Measurements from ENCODE around the gene LKAAEAR1.

The LKAAEAR1 gene

DNA sequence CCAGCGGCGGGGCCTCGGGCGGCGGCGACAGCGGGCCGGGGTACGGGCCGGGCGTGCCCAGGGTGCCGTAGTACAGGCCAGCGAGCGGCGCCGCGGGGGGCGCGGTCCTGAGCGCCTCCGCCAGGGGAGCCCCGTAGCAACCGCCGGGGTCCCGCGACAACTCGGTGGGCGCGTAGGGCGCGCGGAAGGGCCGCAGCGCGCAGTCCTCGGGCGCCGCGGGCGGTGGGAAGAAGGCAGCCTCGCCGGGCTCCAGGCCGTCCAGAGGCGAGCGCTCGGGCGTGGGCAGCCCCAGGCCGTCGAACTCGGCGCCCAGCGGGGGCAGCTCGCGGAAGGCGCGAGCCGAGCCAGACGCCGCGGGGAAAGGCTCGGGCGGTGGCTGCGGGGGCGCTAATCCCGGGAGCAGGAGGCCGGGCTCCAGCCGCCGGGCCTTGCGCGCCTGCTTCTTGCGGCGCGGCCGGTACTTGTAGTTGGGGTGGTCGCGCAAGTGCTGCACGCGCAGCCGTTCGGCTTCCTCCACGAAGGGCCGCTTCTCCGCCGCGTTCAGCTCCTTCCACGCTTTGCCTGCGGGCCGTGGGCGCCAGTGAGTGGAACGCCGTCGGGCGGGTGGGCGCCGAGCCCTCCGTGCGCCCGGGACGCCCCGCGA, 35.7 kb downstream of the LKAAEAR1 start:
- DNase-seq = no peak

DNA sequence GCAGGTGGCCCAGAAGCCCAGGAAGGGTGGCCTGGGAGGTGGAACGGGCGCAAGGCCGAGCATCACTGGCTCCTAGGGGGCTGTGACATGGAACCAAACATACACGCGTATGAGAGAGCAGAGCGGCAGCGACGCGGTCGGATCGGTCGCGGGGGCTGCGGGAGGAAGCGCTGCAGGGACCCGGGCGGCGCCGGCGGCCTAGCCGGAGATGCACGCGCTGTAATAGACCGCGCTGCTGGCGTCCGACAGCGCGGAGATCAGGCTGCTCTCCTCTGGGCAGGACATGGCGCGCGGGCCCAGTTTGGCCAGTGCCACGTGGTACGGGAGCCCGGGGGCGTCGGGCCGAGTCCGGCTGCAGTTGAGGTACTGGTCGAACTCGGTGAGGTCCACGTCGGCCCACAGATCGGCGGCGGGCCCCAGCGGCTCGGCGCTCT, 36.2 kb downstream of the LKAAEAR1 start:
- no peak for DNase-seq

DNA sequence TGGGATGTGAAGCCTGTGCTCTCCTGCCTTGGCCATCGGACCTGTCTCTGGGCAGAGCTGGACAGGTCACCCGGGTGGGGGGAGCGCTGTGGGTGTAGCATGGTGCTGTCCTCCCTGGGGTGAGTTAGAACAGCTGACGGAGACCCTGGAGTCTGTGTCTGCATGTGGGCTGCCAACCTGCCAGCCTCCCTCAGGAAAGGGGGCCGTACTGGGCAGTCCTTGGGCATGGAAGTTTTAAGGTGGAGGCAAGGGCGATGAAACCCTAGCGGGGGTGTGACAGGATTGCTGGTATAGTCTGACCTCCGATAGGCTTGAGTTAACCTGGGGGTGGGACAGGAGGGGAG, 37.2 kb downstream of the LKAAEAR1 start:
- no peak for DNase-seq

DNA sequence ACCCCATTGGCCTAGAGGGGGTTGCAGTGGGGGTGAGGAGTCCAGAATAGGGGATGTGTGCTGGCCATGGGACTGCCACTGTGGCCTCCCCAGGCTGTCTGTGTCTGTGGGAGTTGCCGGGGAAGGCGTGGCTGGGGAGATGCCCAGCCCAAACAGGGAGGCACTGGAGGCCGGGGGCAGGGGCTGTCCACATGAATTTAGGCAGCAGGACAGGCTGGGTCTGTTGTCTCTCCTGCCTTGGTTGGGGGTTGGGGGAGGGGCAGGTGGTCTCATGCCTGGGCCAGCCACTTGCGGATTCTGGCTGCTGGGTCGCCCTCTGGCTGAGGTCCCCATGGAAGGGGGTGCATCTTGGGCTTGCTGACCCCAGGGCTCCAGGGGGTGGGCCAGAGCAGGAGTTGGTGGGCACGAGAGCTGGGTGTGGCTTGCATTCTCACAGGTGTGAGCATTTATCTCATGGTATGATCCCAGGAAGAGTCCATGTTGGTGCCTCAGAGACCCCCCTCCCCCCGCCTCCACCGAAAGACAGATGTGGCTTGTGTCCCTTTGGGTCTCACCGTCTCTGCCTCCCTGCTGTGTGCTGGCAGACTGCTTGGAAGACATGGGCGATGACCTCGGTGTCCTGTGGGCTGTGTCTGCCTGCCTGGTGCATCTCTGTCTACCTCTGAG, 38.7 kb downstream of the LKAAEAR1 start:
- no peak for DNase-seq

DNA sequence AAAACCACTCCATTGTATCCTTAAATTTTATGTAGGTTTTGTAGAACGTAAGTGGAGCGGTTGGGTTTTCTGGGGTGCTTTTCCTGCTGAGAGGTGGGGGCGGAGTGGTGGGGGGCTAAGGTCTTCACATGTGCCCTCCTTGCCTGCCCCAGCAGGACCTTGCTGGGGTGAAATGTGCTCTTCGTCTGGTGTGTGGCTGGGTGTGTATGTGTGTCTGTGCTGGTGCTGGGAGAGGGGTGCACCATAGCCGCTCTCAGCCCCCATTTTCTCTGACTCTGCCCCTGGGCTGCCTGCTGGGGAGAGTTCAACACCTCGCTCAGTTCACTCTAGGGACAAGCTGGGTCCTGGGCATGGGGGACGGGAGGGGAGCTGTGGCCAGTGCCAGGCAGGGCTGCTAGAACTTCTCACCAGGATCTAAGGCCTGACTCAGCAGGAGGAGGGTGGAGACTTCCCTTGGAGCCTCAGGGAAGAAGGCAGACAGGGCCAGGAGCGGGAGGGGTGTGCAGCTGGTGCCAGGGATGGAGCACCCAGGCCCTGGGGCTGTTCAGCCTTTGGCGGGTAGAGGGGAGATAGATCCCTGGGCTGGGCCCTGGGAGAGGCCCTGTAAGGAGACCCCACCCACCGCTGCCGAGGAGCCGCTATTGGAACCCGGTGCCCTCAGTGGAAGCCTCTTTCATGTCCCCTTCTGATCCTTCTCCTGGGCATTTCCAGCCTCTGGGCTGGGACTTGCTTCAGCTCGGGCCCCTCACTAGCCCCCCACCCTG, 39.5 kb downstream of the LKAAEAR1 start:
- DNase-seq = no peak

DNA sequence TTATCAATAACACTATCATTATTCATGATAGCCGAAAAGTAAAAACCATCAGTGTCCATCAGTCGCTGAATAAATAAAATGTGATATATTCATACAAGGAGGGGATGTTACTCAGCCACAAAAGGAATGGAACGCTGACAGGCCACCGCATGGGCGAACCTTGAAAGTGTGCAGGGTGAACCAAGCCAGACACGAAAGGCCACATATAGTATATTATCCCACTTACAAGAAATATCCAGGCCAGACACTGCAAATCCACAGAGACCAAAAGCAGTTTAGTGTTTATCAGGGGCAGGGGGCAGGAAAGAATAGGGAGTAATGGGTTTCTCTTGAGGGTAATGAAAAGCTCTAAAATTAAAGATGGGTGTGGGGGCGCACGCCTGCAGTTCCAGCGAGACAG, 40.4 kb downstream of the LKAAEAR1 start:
- no peak for DNase-seq

DNA sequence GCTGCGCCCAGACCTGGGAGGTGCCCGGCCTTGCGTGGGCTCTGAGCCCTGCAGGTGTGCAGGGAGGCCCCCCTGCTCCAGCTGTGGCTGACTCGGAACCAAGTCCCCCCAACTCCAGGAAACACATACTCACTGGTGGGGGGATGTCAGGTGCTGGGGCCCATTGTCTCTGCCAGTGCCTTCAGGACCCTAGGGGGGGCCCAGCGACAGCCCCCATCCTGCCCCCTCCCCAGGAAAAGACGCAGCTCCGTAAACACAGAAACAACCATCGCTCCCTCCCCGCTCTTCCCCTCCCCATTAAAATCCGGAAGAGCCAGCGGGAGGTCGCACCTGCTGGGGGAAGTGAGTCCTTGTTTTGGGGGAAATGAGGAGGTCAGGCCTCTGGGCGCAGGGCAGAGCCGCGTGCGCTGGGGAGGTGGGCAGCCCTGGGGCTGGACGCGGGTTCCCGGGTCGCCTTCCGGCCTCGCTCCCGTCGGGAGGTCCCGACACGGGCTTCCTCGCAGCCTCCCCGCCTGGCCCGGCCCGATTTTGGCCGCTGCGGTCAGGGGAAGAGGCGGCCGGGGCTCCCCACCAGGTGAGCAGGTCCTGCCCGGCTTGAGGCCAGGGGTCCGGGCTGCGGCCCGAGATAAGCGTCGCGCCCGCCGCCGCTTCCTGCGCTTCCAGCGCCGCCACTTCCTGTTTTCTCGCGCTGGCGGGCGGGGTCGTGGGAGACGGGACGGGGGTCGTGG, 42.0 kb downstream of the LKAAEAR1 start:
- peak; percentile 17 for DNase-seq

DNA sequence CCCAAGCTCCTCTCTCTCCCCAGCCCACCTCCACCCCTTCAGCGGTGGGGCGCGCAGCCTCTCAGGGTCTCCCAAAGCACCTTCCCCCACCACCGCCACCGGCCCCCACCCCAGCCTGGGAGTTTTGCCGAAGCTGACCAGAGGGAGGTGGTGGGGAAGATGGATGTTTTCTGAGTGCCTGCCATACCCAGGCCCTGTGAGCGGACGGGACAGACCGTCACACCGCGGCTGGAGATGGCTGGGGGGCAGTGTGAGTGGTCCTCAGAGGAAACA, 42.5 kb downstream of the LKAAEAR1 start:
- DNase-seq = no peak

DNA sequence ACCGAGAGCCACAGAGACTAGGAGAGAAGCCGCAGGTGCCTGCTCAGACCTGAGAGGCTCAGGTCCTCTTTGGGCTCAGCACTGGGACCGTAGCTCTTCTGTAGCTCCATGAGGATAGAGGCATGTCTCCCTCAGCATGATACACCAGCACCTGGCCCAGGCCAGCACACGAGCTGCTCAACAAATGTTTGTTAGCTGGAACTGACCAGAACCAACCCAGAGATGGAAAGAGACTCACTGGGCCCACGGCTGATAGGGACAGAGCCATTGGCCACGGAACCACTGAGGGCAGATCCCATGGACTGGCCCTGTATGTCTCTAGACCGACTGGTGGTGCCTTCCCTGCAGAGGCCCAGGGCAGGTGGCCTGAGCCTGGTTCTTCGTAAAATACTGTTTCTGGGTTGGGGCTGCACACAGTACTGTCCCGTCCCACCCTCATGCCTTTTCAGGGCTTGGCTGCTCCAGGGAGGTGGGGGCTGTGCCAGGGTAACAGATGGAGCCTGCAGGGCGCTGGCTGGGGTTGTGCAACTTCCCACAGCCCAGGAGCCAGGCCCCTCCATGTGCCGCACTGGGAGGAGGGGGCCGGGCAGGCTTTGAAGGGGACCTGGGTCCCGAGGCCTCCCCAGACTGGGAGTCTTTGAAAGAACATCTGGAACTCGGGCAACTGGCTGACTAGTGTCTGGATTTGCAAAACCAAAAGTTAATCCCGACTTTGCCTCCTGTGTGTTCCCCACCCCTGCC, 43.0 kb downstream of the LKAAEAR1 start:
- DNase-seq = peak; percentile 63

DNA sequence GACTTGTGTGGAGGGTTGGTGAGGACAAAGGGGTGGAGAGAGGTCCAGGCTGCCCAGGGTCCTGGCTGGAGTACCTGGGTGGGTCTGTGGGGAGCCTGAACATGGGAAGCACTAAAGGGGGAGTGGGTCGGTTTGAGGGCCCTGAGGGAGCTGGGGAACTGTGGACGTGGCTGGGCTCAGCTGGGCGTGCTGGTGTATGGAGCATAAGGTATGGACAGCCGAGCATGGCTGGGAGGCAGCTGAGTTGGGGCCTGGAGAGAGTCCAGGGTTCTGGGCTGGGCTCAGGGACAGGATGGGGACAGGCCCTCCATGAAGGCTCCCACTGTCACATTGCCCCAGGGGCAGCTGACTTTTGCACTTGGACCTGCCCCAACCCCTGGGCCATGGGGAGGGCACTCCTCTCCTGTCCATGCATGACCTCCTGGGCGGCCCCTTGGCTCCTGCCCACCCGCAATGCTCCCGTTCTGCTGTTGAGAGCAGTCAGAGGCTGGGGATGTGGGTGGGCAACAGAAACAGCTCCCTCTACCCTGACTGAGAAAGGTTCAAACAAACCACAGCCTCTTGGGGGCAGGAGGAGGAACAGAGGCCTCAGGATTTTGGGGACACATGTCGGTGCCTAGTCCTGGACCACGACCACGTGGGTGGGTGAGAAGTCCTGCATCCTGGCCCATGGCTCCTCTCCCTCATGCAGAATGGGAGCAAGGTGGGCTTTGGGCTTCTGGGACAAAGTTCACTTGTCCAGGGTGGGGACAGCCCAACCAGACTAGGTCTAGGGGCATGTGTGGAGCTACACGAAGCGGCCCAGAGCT, 43.8 kb downstream of the LKAAEAR1 start:
- no peak for DNase-seq

DNA sequence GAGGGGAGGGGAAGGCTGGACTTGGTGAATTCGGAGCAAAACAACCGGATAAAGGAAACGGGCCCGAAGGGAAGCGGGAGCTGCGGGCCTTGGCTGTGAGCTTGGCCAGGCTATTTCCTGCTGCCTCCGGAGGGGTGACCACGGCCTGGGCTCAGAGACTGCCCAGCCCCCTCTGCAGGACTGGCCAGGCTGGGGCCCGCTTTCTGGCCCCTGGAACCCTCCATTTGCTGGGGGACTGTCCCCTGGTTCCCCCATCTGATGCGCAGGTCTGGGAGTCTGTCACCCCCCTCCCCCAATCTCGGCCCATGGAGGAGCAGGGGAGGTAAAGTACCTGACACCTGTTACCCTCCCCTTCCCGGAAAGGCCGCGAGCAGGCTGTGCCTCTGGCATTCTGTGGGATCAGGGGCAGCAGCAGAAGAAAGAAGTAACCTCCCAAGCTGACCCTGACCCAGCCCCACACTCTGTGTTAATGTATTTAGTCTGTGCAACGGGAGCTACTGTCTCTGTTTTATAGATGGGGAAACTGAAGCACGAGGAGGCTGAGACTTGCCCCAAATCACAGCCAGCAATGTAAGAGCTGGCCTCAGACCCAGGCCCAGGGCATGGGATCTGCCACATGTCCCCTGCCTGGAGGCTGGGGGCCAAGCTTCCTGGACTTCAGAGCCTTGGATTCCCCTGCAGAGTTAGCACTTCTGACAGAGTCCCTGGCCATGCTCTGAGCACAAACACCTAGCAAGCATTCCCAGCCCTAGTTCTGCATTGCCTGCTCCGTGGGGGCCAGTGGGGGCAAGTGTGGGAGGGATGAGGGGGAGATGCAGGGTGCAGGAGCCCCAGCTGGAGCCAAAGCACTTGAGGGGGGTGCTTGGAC, 44.7 kb downstream of the LKAAEAR1 start:
- DNase-seq = no peak

DNA sequence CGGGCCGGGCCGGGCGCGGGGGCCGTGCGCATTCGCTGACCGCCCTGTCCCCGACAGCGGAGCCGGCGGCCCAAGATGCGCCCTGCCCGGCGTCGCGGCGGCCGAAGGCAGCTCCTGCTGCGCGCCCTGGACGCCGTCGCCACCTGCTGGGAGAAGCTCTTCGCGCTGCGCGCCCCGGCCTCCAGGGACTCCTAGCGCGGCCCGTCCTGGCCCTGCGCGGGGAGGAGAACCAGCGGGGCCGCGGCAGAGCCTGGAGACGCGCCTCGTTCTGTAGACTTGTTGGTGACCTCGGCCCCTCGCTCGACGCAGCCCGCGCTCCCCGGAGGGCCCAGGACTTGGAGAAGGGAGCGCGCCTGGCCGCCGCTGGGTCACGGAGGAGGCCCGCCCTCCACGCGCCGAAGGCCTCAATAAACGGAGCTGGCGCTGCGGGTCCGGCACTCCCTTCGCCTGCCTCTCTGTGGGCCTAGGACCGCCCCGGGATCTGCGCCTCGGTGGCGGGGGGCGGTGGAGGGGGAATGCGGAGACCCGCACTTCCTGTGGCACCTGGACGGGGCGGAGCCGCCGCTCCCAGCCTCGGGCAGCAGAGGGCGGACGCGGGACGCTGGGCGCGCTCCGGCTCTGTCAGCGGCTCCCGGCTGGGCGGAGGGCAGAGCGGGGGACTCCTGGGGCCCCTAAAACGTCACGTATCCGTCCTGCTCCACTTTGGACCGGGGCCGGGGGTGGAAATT, 45.5 kb downstream of the LKAAEAR1 start:
- peak; percentile 53 for DNase-seq

DNA sequence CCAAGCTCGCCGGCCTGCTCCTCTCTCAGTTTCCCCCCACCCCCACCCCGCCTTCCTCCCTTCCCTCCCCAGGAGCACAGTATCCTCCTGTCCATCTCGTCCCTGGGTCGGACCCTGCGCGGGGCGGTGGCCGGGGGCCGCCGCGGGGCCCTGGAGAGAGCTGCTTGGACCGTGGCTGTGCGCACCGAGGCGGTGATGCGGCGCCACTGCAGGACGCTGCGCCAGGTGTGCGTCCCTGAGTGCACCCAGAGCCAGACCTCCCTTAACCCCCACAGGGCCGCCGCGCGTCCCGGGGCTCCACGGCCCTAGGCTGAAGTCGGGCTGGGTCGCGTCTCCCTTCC, 46.0 kb downstream of the LKAAEAR1 start:
- DNase-seq = no peak

DNA sequence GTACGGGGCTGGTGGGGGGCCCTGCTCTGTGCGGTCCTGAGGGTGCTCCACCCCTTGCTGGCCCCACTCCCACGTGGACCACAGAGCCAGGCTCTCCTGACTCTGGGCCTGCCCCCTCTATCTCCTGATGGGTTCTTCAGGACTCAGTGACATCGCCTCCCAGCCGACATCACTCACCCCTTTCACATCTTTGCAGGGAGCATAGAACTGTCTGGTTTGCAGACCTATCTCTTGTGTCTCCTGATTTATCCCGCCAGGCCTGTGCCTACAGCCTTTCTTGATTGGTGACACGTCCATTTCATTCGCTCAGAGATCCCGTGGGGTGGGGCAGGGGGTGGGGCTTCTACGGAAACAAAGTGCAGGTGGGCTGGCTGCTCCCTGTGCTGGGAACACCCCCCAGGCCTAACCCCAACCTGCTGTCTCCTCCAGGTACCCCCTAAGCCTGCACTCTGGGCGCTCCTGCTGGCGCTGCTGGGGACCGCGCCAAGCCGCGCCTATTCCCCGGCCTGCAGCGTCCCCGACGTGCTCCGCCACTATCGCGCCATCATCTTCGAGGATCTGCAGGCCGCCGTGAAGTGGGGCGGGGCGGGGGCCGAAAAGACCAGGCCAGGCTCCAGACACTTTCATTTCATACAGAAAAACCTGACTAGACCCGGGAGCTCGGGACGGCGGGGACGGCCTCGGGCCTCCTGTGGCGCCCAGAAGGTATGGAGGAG, 46.5 kb downstream of the LKAAEAR1 start:
- DNase-seq = no peak

DNA sequence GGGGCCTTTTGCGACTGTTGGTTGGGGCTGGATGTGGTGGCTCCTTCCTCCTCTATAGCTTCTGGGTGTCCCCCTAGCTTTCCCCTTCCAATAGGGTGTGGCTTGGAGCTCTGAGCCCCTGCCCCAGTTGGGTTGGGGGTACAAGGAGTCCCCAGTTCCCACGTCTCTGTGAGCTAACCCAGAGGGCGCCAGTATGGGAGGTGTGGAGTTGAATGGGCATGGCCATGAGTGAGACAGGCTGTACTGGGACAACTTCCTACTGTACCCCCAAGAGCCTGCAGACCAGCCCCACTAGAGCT, 47.0 kb downstream of the LKAAEAR1 start:
- no peak for DNase-seq

DNA sequence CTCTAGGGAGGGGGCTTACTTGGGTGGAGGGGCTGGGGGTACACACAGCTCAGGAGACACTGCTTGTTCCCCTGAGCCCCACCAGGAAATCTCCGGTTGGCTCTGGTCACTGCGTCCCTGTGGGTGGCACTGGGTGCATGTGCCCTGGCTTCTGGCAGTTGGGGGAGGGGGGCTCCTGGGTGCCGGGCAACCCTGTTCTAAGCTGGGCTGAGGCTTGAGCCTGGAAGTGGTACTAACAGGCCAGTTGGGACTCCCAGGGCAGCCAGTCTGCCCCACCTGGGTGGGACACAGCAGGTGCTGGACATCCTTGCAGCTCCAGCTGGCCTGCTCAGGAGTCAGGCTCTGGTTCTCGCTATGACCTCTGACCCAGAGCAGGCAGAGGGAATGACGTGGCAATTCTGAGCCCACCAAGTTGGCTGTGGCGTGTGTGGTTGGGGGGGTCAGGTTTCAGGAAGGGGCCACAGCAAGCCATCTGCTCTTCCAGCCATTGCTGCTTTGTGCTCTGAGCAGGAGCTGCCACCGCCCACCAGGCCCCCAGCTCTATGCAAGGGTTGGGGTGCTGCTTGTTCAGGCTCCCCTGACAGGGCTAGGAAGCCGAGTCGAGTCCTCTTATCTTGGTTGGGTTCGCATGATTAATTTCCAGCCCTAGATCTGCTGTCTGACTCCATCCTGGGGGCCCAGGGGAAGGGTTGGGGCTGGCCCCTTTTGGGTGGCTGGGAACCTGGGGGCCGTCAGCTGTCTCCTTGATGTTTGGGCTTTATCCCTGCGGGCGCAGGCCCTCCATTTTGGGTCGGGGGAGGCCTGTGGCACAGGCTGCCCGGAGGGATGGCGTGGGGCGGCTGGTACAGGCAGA, 47.6 kb downstream of the LKAAEAR1 start:
- DNase-seq = peak; percentile 7

DNA sequence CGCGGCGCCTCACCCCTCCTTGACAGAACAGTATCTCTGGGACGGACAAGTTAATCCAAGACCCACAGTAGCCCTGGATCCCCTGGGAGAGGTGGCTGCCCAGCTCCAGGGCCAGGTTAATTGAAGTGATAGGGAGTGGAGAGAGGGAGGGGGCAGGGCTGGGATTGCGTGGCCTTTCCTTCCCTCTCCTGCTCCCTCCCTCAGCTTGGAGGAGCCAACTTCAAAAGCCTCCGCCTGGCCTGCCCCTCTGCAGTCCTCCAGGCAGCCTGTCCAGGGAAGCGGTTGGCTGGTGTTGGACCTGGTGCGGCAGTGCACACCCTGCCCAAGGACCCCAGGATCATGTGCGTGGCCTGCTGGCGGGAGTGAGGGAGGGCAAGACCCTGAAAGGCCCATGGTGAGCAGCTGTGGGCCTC, 48.3 kb downstream of the LKAAEAR1 start, which contains the start of gene C20orf204:
C20orf204 (plus strand) TSS at position 250 of the 413 bp plus-strand sequence; CDS start at position 392, 142 bp downstream.
- no peak for DNase-seq

DNA sequence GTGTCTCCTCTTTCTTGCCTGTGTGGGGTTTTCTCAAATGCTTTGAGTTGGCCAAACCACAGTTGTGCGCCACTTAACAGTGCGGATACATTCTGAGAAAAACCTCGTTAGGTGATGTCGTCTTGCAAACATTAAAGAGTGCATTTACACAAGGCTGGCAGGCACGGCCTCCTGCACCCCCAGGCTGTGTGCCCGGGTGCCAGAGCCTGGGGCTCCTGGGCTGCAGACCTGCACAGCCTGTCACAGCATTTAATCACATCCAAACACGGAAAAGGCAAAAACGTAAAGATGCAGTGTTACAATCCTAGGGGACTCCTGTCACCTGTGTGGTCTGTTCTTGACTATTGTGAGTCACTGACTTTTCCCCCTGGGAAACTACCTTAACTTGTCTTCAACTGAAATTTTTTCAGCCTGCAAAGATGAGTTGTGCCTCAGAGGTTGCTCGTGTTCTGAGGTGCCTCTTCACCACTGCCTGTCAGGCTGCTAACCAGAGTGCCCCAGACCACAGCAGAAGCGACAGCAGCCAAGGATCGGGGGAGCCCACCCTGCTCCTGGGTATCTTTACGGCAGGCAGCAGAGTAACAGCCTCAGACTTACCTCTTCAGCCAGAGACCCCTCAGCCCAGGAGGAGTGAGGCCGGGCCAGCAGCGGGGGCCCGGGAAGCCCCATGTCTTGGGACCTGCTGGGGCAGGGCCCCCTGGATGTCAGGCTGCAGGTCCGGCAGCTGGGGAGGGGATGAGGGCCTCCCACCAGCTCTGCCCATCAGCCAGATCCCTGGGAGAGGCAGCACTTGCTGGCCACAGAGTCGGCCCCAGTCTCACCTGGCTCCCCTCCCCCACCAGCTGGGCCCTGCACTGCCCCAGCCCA, 48.9 kb downstream of the LKAAEAR1 start:
- no peak for DNase-seq

Data from MV-4-11 (cell line).